Right hindlimb (tissue), 1 donor: ENCODE measurements around the gene LRFN4.
"Not testable (repeated sequence)": the region's sequence is repeated elsewhere in the genome, so short reads cannot be mapped to it uniquely, and the experiment has no call there.

ENCODE experiments used
- DNase-seq: peaks from one replicate; pipeline ENCODE4 v3.0.0-alpha.2; 2018

Gene LRFN4

GRCh38 chr11:66856496-66857233 lies at the start of gene LRFN4:
Gene LRFN4, plus strand, starts transcription at chr11:66857064. Its CDS starts 681 bp downstream, at chr11:66857745.
- DNase-seq: no peak

- no peak for DNase-seq
These were observed 47.3 kb upstream of the LRFN4 start for GRCh38 chr11:66809592-66809991.

GRCh38 chr11:66810576-66811185 lies 46.2 kb upstream of the LRFN4 start:
- no peak for DNase-seq

- DNase-seq: no peak
These were observed 42.2 kb upstream of the LRFN4 start for GRCh38 chr11:66814678-66815077.

GRCh38 chr11:66815646-66816045 lies 41.2 kb upstream of the LRFN4 start:
- DNase-seq: no peak

GRCh38 chr11:66818231-66818955 lies 38.5 kb upstream of the LRFN4 start:
- DNase-seq: no peak

- DNase-seq: no peak
These were observed 36.5 kb upstream of the LRFN4 start for GRCh38 chr11:66820381-66820780.

- DNase-seq: no peak
These were observed 36.0 kb upstream of the LRFN4 start for GRCh38 chr11:66820901-66821300.

- DNase-seq: no peak
These were observed 33.2 kb upstream of the LRFN4 start for GRCh38 chr11:66823700-66824099.

GRCh38 chr11:66824573-66824972 lies 32.3 kb upstream of the LRFN4 start:
- DNase-seq: not testable (repeated sequence)

GRCh38 chr11:66834539-66834845 lies 22.4 kb upstream of the LRFN4 start:
- DNase-seq: no peak

- no peak for DNase-seq
These were observed 21.9 kb upstream of the LRFN4 start for GRCh38 chr11:66834943-66835342.

GRCh38 chr11:66835768-66836405 lies 21.0 kb upstream of the LRFN4 start:
- DNase-seq: no peak

GRCh38 chr11:66840317-66841091 lies 16.4 kb upstream of the LRFN4 start:
- no peak for DNase-seq

GRCh38 chr11:66841861-66842260 lies 15.0 kb upstream of the LRFN4 start:
- no peak for DNase-seq

- no peak for DNase-seq
These were observed 14.4 kb upstream of the LRFN4 start for GRCh38 chr11:66842501-66842895.

- peak; percentile 95 for DNase-seq
These were observed 13.7 kb upstream of the LRFN4 start, which contains the start of gene RCE1 for GRCh38 chr11:66842896-66843775. Gene RCE1, plus strand, starts transcription at chr11:66843441. Its CDS starts 15 bp downstream, at chr11:66843456.

- DNase-seq: no peak
These were observed 12.9 kb upstream of the LRFN4 start for GRCh38 chr11:66843776-66844495.

GRCh38 chr11:66844496-66845142 lies 12.2 kb upstream of the LRFN4 start:
- no peak for DNase-seq

- DNase-seq: no peak
These were observed 11.6 kb upstream of the LRFN4 start for GRCh38 chr11:66845143-66845875.
